NCI-H526 treated with DMSO at 0.1 percent for 48 hours (cell line): ENCODE data around the gene ZNF182.
"Not testable (repeated sequence)": the region's sequence is repeated elsewhere in the genome, so short reads cannot be mapped to it uniquely, and the experiment has no call there.

Experiments used
- DNase-seq: peaks from one replicate; lab custom pipeline; 2025; lab: John Stamatoyannopoulos, UW

The ZNF182 gene

DNA sequence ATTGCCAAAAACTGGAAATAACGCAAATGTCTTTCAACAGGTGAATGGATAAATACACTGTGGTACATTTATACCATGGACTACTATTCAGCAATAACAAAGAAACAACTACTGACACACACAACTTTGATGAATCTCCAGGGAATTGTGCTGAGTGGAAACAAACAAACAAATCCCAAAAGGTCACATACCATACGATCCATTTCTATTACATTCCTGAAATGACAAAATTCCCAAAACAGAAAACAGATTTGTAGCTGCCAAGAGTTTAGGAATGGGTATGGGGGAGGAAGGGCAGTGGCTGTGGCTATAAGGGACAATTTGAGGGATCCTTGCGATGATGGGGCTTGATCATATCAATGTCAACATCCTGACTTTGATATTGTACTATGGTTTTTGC is 2.5 kb downstream of the ZNF182 start:
- DNase-seq = no peak

DNA sequence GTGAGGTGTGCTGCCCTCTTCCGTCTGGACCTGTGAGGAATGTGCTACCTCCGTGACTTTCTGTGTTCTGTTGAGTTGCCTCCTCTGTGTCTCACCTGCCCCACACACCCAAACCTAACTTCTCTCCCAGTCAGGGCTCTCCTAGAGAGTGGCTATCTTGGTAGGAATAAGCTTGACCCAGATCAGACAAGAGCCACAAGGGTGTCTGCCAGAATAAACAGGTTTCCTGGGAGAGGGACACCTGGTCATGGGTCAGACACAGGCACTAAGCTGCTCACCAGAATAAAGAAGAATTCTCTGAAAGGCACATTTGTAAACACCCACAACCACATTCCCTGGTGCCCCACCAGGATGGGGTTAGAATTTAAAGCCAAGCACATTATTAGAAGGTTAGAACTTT is 11.1 kb downstream of the ZNF182 start:
- no peak for DNase-seq

GRCh38 chrX:47992095-47992380 is 11.8 kb downstream of the ZNF182 start:
- DNase-seq = no peak

- DNase-seq = no peak
These were observed 12.3 kb downstream of the ZNF182 start for GRCh38 chrX:47991263-47992094.

DNA sequence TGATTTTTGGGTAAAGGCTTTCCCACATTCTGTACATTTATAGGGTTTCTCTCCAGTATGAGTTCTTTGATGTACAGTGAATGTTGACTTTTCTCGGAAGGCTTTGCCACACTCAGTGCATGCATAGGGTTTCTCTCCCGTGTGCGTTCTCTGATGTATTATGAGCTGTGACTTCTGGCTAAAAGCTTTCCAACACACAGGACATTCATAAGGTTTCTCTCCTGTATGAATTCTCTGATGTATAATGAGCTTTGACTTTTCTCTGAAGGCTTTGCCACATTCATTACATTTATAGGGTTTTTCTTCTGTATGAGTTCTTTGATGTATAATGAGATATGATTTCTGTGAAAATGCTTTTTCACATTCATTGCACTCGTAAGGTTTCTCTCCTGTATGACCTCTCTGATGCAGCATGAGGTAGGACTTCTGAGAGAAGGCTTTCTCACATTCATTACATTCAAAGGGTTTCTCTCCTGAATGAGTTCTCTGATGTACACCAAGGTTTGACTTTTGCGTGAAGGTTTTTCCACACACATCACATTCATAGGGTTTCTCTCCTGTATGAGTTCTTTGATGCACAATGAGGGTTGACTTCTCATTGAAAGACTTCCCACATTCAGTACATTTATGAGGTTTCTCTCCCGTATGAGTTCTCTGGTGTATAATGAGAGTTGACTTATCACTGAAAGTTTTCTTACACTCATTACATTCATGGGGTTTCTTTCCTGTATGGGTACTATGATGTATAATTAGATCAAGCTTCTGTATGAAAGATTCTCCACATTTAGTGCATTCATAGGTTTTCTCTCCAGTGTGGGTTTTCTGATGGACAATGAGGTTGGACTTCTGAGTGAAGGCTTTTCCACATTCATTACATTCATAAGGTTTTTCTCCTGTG is 27.3 kb downstream of the ZNF182 start:
- DNase-seq = no peak

- DNase-seq = no peak
These were observed 30.6 kb downstream of the ZNF182 start for GRCh38 chrX:47973235-47973634.

DNA sequence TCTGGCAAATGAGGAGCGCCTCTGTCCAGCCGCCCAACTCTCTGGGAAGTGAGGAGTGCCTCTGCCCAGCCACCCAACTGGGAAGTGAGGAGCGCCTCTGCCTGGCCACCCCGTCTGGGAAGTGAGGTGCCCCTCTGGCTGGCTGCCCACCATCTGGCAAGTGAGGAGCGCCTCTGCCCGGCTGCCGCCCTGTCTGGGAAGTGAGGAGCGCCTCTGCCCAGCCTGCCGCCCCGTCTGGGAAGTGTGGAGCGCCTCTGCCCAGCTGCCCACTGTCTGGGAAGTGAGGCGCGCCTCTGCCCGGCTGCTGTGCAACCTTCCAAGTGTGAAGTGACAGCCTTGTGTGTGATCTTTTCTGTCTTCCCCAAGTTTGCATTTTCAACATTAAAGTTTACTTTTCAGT is 38.3 kb downstream of the ZNF182 start:
- DNase-seq = not testable (repeated sequence)

DNA sequence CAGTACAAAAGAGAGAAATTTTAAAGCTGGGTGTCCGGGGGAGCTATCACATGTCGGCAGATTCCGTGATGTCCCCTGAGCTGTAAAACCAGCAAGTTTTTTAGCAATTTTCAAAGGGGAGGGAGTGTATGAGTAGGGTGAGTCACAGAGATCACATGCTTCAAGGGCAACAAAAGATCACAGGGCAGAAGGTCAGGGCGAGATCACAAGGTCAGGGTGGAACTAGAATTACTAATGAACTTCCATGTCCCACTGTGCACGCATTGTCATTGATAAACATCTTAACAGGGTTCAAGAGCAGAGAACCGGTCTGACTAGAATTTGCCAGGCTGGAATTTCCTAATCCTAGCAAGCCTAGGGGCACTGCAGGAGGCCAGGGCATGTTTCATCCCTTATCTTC is 42.0 kb downstream of the ZNF182 start:
- DNase-seq = not testable (repeated sequence)

- DNase-seq = no peak
These were observed 43.4 kb downstream of the ZNF182 start for GRCh38 chrX:47960406-47960805.

DNA sequence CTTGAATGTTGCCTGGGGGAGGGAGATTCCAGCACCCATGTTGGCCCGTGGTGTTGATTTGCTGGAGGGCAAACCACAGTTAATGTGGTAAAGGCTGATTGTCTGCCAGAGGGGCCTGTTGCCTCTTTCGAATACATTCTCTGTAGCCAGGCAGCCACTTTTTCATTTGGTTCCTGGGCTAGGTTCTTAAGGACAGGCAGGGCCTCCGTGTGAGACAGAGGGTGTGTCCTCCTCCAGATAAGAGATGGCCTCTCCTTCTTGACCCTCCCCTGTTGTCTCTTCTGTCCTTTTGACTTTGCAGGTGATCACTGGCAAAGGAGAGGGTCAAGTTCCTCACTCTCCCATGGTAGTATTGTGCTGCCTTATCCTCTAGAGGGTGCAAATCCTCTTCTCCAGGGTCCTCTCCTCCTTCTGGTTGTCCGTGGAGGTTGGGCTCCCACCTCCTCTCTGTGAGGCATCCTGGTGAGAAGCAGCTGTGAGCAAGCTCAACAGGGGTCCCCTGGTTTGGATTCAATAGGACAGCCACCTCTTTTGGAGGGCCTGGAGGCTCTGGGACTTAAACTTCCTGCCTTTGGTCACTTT is 44.9 kb downstream of the ZNF182 start:
- no peak for DNase-seq

DNA sequence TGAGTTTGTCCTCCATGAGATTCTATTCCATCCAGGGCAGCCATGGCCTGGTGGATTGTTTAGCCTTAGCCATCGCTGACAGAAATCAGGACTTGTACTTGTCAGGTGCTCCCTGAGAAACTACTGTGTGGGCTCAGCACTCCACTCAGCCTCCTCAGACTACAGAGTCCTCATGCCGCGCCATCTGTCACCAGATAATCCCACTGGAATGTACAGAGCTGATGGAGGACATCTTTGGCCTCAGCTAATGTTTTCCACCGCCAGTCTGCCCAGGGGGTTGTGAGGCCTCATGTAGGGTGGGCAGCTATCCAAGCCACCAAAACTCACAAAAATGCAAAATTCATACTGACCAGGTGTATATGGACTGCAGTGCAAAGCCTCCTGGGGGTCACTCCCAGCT is 45.6 kb downstream of the ZNF182 start:
- not testable (repeated sequence) for DNase-seq

DNA sequence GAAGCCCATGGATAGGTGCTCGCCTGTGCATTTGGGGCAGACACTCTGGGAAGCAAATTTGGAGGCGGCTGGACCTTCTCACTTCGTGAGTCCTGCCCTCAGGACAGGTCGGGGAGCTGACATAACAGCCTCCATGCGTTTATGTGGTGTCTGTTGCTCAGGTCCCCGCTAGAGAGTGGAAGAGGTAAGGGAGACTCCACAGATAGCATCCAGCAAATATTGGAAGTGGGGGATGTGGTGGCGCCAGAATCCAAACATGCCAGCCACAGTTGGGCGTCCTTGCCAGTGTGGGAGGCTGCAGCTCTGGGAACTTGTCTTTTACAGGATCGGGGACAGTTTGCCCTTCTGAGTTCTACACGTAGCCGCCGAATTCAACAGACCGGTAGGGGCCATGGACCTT is 47.8 kb downstream of the ZNF182 start:
- no peak for DNase-seq

- not testable (repeated sequence) for DNase-seq
These were observed 48.5 kb downstream of the ZNF182 start for GRCh38 chrX:47955295-47955694.

DNA sequence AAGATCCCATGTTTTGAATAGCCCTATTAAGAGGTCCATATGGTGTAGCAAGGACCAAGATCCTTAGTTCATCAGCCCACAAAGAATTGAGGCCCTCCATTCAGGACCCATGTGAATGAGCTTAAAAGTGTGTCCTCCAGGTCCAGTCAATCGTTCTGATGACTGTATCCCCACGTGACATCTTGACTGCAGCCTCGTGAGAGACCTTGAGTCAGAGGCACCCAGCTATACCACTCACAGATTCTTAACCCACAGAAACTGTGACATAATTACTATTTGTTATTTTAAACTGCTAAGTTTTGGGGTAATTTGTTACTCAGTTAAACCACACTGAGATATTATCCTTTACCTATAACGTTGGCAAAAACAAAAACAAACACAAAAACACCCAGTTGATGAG is 62.4 kb downstream of the ZNF182 start:
- DNase-seq = no peak

DNA sequence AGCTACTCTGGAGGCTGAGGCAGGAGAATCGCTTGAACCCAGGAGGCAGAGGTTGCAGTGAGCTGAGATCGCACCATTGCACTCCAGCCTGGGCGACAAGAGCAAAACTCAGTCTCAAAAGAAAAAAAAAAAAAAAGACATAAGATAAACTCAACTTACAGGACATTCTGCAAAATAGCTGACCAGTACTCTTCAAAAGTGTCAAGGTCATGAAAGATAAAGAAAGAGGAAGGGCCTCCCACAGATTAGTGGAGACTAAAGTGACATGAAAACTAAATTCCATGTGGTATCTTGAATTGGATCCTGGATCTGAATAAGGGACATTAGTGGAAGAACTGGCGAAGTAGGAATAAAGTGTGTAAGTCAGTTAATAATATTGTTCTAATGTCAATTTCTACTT is 63.3 kb downstream of the ZNF182 start:
- DNase-seq = no peak

DNA sequence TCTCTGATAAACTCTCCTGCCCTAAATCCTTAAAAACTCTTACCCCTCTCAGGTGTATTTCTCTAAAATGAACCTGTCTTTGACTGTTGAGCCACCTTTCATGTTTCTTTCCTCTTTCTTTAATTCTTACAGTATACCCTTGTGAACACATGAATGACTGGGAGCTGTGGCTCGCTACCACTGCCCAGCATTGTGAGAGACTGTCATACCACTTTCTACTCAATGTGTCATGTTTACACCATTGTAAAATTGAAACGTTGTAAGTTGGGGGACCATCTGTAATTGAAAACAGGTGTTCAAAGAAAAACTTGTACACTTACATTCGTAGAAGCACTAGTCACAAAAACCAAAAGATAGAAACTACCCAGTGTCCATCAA is 66.9 kb downstream of the ZNF182 start:
- DNase-seq = no peak

DNA sequence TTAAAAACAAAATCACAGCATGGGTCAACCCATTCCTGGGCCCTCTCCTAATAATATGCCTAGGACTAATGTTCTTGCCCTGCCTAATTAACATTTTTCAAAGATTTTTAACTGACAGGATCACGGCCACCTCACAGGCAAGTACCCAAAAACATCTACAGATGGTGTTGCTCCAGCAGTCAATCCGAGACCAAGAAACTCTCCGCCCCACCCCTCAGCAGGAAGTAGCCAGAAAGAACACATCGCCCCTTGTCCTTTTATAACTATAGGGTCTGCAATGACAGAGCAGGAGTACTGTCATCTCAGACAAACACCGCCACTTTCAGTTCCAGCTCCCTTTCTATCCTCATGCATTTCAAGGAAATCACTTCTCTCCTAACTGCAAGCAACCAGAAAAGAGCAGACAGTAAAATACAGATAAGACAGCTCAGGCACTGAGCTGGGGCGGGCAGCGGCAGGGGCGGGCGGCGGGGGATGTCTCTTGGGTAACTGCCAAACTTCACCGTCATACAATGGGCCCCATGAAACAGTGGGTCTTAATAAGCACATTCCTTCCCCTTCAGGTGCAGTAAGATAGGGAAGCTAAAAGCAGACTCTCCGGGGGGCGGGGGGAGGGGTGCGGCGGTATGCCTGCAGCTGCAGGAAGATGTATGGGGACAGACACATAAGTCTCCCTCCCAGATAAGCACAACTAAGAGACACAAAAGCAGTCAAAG is 67.4 kb downstream of the ZNF182 start:
- no peak for DNase-seq

DNA sequence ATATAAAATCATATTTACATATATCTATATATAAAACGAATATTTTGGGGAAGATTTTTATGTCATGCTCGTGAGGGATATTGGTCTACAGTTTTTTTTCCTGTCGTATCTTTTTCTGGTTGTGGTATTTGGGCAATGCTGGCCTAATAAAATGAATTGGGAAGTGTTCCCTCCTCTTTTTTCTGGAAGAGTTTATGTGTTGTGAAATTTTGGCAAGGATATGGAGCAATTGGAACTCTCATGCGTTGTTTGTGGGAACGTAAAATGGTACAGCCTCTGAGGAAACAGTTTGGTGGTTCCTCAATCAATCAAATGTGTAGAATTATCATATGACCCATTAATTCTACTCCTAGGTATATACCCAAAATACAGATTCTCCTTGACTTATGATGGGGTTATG is 69.8 kb downstream of the ZNF182 start:
- DNase-seq = no peak

DNA sequence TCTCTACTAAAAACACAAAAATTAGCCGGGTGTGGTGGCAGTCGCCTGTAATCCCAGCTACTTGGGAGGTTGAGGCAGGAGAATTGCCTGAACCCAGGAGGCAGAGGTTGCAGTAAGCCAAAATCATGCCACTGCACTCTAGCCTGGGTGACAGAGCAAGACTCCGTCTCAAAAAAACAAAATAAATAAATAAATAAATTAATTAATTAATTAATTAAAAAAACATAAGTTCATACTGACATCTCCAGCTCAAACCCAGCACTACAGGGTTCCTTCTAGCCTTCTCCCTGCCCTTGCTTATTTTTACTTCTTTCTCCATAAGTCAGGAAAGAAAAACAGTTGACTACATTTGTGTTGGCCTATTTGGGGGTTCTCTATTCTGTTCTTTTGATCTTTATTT is 71.8 kb downstream of the ZNF182 start:
- not testable (repeated sequence) for DNase-seq

DNA sequence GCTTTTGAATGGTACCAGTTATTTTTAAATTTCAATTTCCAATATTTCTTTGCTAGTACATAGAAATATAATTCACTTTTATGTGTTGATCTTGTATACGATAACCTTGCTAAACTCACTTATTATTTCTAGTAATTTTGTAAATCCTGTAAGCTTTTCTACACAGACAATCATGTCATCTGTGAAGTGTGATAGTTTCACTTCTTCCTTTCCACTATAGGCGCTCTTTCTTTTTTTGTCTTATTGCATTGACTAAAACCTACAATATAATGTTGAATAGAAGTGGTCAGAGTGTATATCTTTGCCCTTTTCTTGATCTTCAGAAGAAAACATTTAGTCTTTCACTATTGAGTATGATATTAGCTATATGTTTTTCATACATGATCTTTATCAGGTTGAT is 76.6 kb downstream of the ZNF182 start:
- no peak for DNase-seq
